ENCODE measurements around the gene LRMDA. TPM values are rescaled to one million over a fixed set of nuclear protein-coding genes. Genes with fewer than 3 reads are reported as not detected.

The LRMDA gene
- total RNA-seq, 1 donor from 2014 or later: 19.4 TPM

- Mint-ChIP-seq H3K36me3 (ENCODE audit: low read depth, unreplicated experiment) (no peaks in the 10 kb centered on the region), H3K4me3 (ENCODE audit: unreplicated experiment) (no peak overlapping the region), H3K27ac (ENCODE audit: unreplicated experiment) (no peak overlapping the region), H3K27me3 (ENCODE audit: unreplicated experiment) (no peaks in the 10 kb centered on the region), H3K9me3 (ENCODE audit: unreplicated experiment) (no peaks in the 10 kb centered on the region), H3K4me1 (ENCODE audit: unreplicated experiment) (peaks cover 16% of the 10 kb centered on the region)
- DNase-seq (ENCODE audit: low spot score): no peak
- TF ChIP-seq, protein P1, sequence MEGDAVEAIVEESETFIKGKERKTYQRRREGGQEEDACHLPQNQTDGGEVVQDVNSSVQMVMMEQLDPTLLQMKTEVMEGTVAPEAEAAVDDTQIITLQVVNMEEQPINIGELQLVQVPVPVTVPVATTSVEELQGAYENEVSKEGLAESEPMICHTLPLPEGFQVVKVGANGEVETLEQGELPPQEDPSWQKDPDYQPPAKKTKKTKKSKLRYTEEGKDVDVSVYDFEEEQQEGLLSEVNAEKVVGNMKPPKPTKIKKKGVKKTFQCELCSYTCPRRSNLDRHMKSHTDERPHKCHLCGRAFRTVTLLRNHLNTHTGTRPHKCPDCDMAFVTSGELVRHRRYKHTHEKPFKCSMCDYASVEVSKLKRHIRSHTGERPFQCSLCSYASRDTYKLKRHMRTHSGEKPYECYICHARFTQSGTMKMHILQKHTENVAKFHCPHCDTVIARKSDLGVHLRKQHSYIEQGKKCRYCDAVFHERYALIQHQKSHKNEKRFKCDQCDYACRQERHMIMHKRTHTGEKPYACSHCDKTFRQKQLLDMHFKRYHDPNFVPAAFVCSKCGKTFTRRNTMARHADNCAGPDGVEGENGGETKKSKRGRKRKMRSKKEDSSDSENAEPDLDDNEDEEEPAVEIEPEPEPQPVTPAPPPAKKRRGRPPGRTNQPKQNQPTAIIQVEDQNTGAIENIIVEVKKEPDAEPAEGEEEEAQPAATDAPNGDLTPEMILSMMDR (IDR thresholded peaks at IDR 0.05; ENCODE audit: unreplicated experiment): no peak
Observed at GRCh38 chr10:75660823-75661222, 229.4 kb downstream of the LRMDA start.

GRCh38 chr10:75662715-75663114, 231.3 kb downstream of the LRMDA start:
- peaks cover 10% of the 10 kb centered on the region for H3K4me1 Mint-ChIP-seq (ENCODE audit: unreplicated experiment)
- H3K4me3 Mint-ChIP-seq (ENCODE audit: unreplicated experiment): no peak overlapping the region
- no peaks in the 10 kb centered on the region for H3K36me3 Mint-ChIP-seq (ENCODE audit: low read depth, unreplicated experiment)
- H3K9me3 Mint-ChIP-seq (ENCODE audit: unreplicated experiment): no peaks in the 10 kb centered on the region
- no peak overlapping the region for H3K27ac Mint-ChIP-seq (ENCODE audit: unreplicated experiment)
- TF ChIP-seq, protein P1 (IDR thresholded peaks at IDR 0.05; ENCODE audit: unreplicated experiment): no peak
- H3K27me3 Mint-ChIP-seq (ENCODE audit: unreplicated experiment): no peaks in the 10 kb centered on the region
- no peak for DNase-seq (ENCODE audit: low spot score)

DNA sequence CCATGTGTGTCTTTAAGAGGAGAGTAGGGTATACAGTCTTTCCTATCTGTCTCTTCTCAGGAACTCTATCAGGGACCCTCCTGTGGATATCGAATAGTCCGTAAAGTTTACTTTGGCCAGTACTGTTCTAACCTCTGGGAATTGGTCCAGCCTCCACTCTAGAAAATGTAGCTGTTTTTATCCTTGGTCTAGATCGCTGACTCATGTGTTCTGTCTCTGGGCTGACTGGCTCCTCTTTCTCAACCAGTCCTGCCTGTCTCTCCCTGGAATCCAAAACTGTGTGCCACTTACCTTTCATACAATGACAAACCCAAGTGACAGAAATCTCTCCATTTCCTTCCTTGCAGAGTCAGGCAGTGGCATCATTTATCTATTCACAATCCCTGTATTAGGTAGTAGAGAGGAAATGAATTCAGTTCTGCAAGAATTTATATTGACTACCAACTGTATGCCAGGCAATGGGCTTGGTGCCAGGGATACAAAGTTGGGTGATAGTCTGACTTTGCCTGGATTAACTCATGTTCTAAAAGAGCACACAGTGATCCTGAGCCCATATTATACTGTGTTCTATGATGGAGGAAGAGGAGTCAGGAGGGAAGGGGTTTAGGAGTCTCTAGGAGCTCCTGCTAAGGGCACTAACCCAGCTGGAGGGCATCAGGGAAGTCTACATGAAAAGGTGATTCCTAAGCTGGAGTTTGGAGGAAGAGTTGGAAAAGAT, 232.7 kb downstream of the LRMDA start:
- no peaks in the 10 kb centered on the region for H3K36me3 Mint-ChIP-seq (ENCODE audit: low read depth, unreplicated experiment)
- no peak for DNase-seq (ENCODE audit: low spot score)
- no peaks in the 10 kb centered on the region for H3K27me3 Mint-ChIP-seq (ENCODE audit: unreplicated experiment)
- peaks cover 10% of the 10 kb centered on the region for H3K4me1 Mint-ChIP-seq (ENCODE audit: unreplicated experiment)
- TF ChIP-seq, protein P1 (IDR thresholded peaks at IDR 0.05; ENCODE audit: unreplicated experiment): no peak
- H3K9me3 Mint-ChIP-seq (ENCODE audit: unreplicated experiment): no peaks in the 10 kb centered on the region
- no peak overlapping the region for H3K27ac Mint-ChIP-seq (ENCODE audit: unreplicated experiment)
- H3K4me3 Mint-ChIP-seq (ENCODE audit: unreplicated experiment): no peak overlapping the region

DNA sequence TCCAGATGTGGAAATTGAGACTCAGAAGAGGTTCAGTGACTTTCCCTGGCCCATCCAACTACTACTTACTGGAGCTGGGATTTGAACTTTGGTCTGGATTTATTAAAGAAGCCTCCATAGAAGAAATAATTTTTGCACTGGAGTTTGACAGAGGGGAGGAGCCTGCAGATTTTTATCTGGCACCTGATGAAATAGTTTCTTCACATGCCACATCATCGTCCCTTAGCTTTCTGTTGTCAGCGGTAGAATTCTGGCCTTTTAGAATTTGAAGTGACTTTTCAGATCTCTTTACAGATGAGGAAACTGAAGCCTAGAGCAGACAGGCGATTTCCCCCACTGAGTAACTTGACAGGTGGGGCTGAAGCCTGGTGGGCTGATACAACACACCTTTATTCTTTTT, 233.5 kb downstream of the LRMDA start:
- no peaks in the 10 kb centered on the region for H3K9me3 Mint-ChIP-seq (ENCODE audit: unreplicated experiment)
- DNase-seq (ENCODE audit: low spot score): no peak
- H3K4me1 Mint-ChIP-seq (ENCODE audit: unreplicated experiment): peaks cover 7% of the 10 kb centered on the region
- H3K27ac Mint-ChIP-seq (ENCODE audit: unreplicated experiment): no peak overlapping the region
- no peak overlapping the region for H3K4me3 Mint-ChIP-seq (ENCODE audit: unreplicated experiment)
- H3K36me3 Mint-ChIP-seq (ENCODE audit: low read depth, unreplicated experiment): no peaks in the 10 kb centered on the region
- TF ChIP-seq, protein P1 (IDR thresholded peaks at IDR 0.05; ENCODE audit: unreplicated experiment): no peak
- no peaks in the 10 kb centered on the region for H3K27me3 Mint-ChIP-seq (ENCODE audit: unreplicated experiment)

DNA sequence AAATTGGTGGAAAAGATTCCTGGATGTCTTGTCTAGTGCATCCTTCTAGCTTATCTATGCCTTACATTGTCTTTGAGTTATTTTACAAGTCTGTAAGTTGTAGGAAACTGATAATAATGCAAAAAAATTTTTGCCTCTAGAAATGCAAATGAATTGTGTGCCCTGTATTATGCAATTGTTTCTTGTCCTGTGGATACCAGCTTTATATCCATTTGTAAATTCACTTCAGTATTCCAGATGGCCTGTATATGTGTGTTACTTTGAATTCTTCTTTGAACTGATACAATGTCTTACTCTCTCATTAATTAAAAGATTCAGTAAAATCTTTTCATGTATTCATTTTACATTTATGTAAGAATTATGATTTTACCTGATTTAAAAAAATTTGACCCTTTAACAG, 234.3 kb downstream of the LRMDA start:
- Mint-ChIP-seq H3K9me3 (ENCODE audit: unreplicated experiment) (no peaks in the 10 kb centered on the region), H3K4me1 (ENCODE audit: unreplicated experiment) (peaks cover 6% of the 10 kb centered on the region), H3K4me3 (ENCODE audit: unreplicated experiment) (no peak overlapping the region), H3K36me3 (ENCODE audit: low read depth, unreplicated experiment) (no peaks in the 10 kb centered on the region), H3K27me3 (ENCODE audit: unreplicated experiment) (peaks cover under 1% of the 10 kb centered on the region), H3K27ac (ENCODE audit: unreplicated experiment) (no peak overlapping the region)
- no peak for DNase-seq (ENCODE audit: low spot score)
- TF ChIP-seq, protein P1 (IDR thresholded peaks at IDR 0.05; ENCODE audit: unreplicated experiment): no peak
